HG02852 (cell line): ENCODE measurements around the gene ITLN1.
"Not testable (repeated sequence)": the region's sequence is repeated elsewhere in the genome, so short reads cannot be mapped to it uniquely, and the experiment has no call there.

ENCODE experiments used
- ATAC-seq: cut with Tn5 transposase; IDR thresholded peaks from one replicate; pipeline ENCODE4 v1.9.1; 2021; ENCODE audit warnings: mild to moderate bottlenecking, moderate library complexity; ENCODE audit not compliant: unreplicated experiment

The ITLN1 gene

GRCh38 chr1:160885042-160885441 lies at the start of gene ITLN1:
TSS of gene ITLN1 (minus strand) at chr1:160885180. CDS start at chr1:160884877, 303 bp downstream.
- no peak for ATAC-seq

GRCh38 chr1:160933305-160933704 lies 48.3 kb upstream of the ITLN1 start:
- not testable (repeated sequence) for ATAC-seq

GRCh38 chr1:160925652-160926244 lies 40.8 kb upstream of the ITLN1 start:
- ATAC-seq, result no peak

- no peak for ATAC-seq
Measured at GRCh38 chr1:160924791-160925651, 40.0 kb upstream of the ITLN1 start.

- ATAC-seq, result no peak
Measured at GRCh38 chr1:160916666-160917065, 31.7 kb upstream of the ITLN1 start.

- not testable (repeated sequence) for ATAC-seq
Measured at GRCh38 chr1:160913229-160913628, 28.2 kb upstream of the ITLN1 start.

GRCh38 chr1:160911925-160912324 lies 26.9 kb upstream of the ITLN1 start:
- ATAC-seq, result no peak

- no peak for ATAC-seq
Measured at GRCh38 chr1:160911441-160911840, 26.5 kb upstream of the ITLN1 start.

GRCh38 chr1:160910170-160910750 lies 25.3 kb upstream of the ITLN1 start:
- ATAC-seq, result no peak

- no peak for ATAC-seq
Measured at GRCh38 chr1:160907976-160908375, 23.0 kb upstream of the ITLN1 start.

GRCh38 chr1:160905617-160905989 lies 20.6 kb upstream of the ITLN1 start:
- no peak for ATAC-seq

- ATAC-seq, result no peak
Measured at GRCh38 chr1:160904783-160905616, 20.0 kb upstream of the ITLN1 start.

GRCh38 chr1:160902251-160902650 lies 17.3 kb upstream of the ITLN1 start:
- ATAC-seq, result not testable (repeated sequence)

- ATAC-seq, result no peak
Measured at GRCh38 chr1:160901768-160902167, 16.8 kb upstream of the ITLN1 start.

- ATAC-seq, result not testable (repeated sequence)
Measured at GRCh38 chr1:160900683-160901082, 15.7 kb upstream of the ITLN1 start.

GRCh38 chr1:160894368-160895135 lies 9.6 kb upstream of the ITLN1 start:
- not testable (repeated sequence) for ATAC-seq

GRCh38 chr1:160891474-160891873 lies 6.5 kb upstream of the ITLN1 start:
- no peak for ATAC-seq

- ATAC-seq, result no peak
Measured at GRCh38 chr1:160888926-160889325, 3.9 kb upstream of the ITLN1 start.

GRCh38 chr1:160887071-160887470 lies 2.1 kb upstream of the ITLN1 start:
- no peak for ATAC-seq

GRCh38 chr1:160884579-160884978 lies 401 bp downstream of the ITLN1 start:
- ATAC-seq, result no peak
